Posterior vena cava (tissue), 2 donors: ENCODE results near the gene CDKN2D. TPM values are rescaled to one million over a fixed set of nuclear protein-coding genes. Genes with fewer than 3 reads are reported as not detected.
"Not testable (repeated sequence)": the region's sequence is repeated elsewhere in the genome, so short reads cannot be mapped to it uniquely, and the experiment has no call there.

Experiments used
- DNase-seq: peaks from one replicate; pipeline ENCODE4 v3.0.0-alpha.2; 2020; ENCODE audit warnings: low spot score
- intact Hi-C, 2 donors: fragments of 100-400 bp; cut with DNase I; formaldehyde crosslinking; loops; one replicate each; pipeline versions ENCODE4 v1.14.1 to v1.14.2; 2022 to 2023
- total RNA-seq, 2 donors: library from RNA; stranded (reverse); fragmentation: NEBNext Ultra II Directional; extraction: Animal tissue kit (Norgen Biotek cat#: 25700); gene quantifications; one replicate each; pipeline ENCODE4 v1.2.1, GENCODE V29; 2021
- donor health status: DM: yes; HTN: yes; CAD: no.
- donor health status: DM: yes; HTN: yes; CAD: no.

Gene CDKN2D
- total RNA-seq, 2 donors from 2014 or later: 8.1 to 15.0 TPM

- DNase-seq: no peak
These were observed 13.2 kb downstream of the CDKN2D start for GRCh38 chr19:10555610-10555973.

GRCh38 chr19:10554760-10555609, 13.8 kb downstream of the CDKN2D start:
- DNase-seq: no peak
- intact Hi-C loops: no loop called here

More at GRCh38 chr19:10555610-10555973, 13.2 kb downstream of the CDKN2D start:
- intact Hi-C loops: no loop called here

- no peak for DNase-seq
- intact Hi-C loops: loop anchor here in 1 of 2 donors (2.0 kb wide), 1 partner anchor 35 kb away; no protein-coding TSS in a partner anchor
These were observed 14.8 kb downstream of the CDKN2D start for GRCh38 chr19:10553943-10554381.

GRCh38 chr19:10553087-10553667, 15.6 kb downstream of the CDKN2D start:
- DNase-seq: no peak
- intact Hi-C loops: loop anchor here in 1 of 2 donors (2.0 kb wide), 1 partner anchor 34 kb away; no protein-coding TSS in a partner anchor

- DNase-seq: no peak
- intact Hi-C loops: loop anchor here in 1 of 2 donors (2.0 kb wide), 1 partner anchor 34 kb away; no protein-coding TSS in a partner anchor
These were observed 16.2 kb downstream of the CDKN2D start for GRCh38 chr19:10552510-10553053.

- intact Hi-C loops: loop anchor here in 1 of 2 donors (2.0 kb wide), 1 partner anchor 33 kb away; no protein-coding TSS in a partner anchor
- no peak for DNase-seq
These were observed 17.0 kb downstream of the CDKN2D start for GRCh38 chr19:10551698-10552301.

GRCh38 chr19:10551006-10551405, 17.8 kb downstream of the CDKN2D start:
- intact Hi-C loops, DNase-seq: not testable (repeated sequence)

- no peak for DNase-seq
- intact Hi-C loops: no loop called here
These were observed 18.4 kb downstream of the CDKN2D start for GRCh38 chr19:10550336-10550735.

GRCh38 chr19:10549733-10550132, 19.0 kb downstream of the CDKN2D start:
- DNase-seq: no peak
- intact Hi-C loops: no loop called here

GRCh38 chr19:10548746-10549276, 20.0 kb downstream of the CDKN2D start:
- DNase-seq: no peak
- intact Hi-C loops: no loop called here

- intact Hi-C loops: no loop called here
- DNase-seq: no peak
These were observed 22.0 kb downstream of the CDKN2D start for GRCh38 chr19:10546817-10547216.

GRCh38 chr19:10544753-10545251, 24.0 kb downstream of the CDKN2D start:
- intact Hi-C loops: no loop called here
- no peak for DNase-seq

- no peak for DNase-seq
These were observed 24.5 kb downstream of the CDKN2D start for GRCh38 chr19:10544242-10544752.

GRCh38 chr19:10543420-10544241, 25.1 kb downstream of the CDKN2D start, which contains the start of gene ATG4D:
ATG4D (plus strand) TSS chr19:10543904; CDS start chr19:10544091, 187 bp downstream.
- DNase-seq: peak; percentile 89
- intact Hi-C loops: no loop called here

More at GRCh38 chr19:10544242-10544752, 24.5 kb downstream of the CDKN2D start:
- intact Hi-C loops: no loop called here

GRCh38 chr19:10543059-10543419, 25.7 kb downstream of the CDKN2D start:
- intact Hi-C loops: no loop called here
- DNase-seq: no peak

- DNase-seq, intact Hi-C loops: not testable (repeated sequence)
These were observed 29.8 kb downstream of the CDKN2D start for GRCh38 chr19:10539016-10539415.

GRCh38 chr19:10538204-10538983, 30.4 kb downstream of the CDKN2D start:
- no peak for DNase-seq
- intact Hi-C loops: no loop called here
